NCI-H446 (cell line): Measurements from ENCODE around the gene PAQR8.
"Not testable (repeated sequence)": the region's sequence is repeated elsewhere in the genome, so short reads cannot be mapped to it uniquely, and the experiment has no call there.

ENCODE experiments used
- DNase-seq, 2 experiments: peaks; one replicate each; lab custom pipeline; 2025; lab: John Stamatoyannopoulos, UW

The PAQR8 gene

DNA sequence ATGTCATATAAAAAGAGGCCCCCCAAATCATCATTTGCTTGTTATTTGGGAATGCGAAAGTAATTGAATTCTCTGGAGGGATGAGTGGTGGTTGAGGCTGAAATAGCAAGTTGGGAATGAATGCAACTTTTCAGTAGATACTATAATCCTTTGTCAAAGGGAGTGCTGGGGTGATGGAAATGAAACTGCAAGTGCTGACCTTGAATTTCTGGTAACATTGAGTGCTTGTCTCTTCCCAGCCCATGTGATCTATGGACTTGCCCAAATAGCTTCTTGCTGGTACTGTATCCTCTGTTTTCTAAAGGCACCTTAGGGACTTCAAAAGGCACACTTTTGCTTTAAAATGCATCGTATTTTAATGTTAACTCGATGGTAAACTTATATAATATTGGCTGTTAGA, 14.8 kb downstream of the PAQR8 start:
- DNase-seq, result no peak

DNA sequence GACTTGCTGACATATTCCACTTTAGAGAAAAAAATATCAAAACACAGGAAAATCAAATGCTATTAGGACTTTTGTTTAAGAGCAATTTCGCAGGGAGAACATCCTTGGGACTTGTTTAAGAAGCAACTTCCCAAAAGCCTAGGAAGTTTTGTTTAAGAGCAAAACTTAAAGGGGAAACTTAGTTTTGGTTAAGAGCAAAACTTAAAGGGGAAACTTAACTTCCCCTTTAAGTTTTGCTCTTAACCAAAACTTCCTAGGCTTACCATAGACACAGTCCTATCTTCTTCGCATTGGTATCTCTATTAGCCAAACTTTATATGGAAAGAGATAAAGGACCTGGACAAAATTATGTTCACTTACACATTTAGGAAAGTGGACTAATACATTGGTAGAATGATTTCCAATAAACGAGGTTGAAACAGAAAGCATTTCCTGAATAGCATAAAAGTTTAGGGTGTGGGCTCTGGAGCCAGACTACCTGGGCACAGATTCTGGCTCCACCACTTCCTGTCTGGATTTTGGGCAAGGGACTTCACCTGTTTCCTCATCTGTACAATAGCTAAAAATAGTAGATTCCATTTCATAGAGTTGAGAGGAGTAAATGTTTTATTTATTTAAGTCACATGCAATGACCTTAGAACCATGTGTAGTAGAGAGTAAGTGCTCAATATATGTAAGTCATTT, 15.7 kb downstream of the PAQR8 start:
- DNase-seq, result no peak

DNA sequence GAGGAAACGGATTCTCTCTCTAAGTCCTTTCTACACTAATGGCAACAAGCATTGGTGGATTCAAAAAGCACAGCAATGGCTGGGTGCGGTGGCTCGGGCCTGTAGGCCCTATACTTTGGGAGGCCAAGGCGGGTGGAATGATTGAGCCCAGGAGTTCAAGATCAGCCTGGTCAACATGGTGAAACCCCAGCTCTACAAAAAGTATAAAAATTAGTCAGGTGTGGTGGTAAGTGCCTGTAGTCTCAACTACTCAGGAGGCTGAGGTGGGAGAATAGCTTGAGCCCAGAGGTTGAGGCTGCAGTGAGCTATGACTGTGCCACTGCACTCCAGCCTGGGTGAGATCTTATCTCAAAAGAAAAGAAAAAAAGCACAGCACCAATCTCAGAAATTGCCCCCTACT, 19.3 kb downstream of the PAQR8 start:
- DNase-seq, result no peak

DNA sequence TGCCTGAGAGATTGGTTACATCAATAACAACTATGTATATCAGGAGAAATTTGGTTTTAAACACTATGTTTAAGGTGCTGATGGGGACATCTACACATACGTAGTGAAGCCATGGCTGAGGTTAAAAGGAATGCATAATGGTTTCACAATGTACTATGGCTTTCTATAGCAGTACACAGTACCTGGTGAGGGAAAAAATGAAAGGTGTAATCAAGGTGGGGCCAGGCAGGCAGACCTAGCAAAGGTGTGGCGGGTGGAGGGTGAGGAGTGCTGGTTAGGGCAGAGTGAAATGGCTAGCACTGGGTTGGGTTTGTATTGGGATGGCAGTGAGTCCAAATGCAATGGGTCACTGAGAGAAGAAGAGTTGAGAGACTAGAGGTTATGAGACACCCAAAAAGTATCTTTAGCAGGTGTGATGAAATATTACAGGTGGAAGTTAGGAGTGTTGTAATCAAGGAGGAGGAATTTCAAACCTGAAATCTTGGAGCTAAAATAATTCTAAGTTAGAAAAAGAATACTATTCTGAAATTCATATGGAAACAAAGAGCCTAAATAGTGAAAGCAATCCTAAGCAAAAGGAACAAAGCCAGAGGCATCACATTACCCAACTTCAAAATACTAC, 22.3 kb downstream of the PAQR8 start:
- no peak for DNase-seq

DNA sequence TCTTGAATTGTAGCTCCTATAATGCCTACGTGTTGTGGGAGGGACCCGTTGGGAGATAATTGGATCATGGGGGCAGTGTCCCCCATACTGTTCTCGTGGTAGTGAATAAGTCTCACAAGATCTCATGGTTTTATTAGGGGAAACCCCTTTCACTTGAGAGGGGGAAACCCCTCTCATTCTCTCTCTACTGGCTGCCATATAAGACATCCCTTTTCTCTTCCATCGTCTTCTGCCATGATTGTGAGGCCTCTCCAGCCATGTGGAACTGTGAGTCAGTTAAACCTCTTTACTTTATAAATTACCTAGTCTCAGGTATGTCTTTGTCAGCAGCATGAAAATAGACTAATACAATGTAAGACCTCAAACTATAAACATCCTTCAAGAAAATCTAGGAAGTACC, 23.1 kb downstream of the PAQR8 start:
- DNase-seq, result no peak

DNA sequence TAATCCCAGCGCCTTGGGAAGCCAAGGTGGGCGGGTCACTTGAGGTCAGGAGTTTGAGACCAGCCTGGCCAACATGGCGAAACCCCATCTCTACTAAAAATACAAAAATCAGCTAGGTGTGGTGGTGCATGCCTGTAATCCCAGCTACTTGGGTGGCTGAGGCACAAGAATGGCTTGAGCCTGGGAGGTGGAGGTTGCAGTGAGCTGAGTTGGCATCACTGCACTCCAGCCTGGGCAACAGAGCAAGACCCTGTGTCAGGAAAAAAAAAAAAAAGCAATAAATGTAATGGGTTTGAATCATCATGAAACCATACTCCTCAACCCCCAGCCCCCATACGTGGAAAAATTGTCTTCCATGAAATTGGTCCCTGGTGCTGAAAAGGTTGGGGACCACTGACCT, 26.2 kb downstream of the PAQR8 start:
- DNase-seq, result not testable (repeated sequence)

DNA sequence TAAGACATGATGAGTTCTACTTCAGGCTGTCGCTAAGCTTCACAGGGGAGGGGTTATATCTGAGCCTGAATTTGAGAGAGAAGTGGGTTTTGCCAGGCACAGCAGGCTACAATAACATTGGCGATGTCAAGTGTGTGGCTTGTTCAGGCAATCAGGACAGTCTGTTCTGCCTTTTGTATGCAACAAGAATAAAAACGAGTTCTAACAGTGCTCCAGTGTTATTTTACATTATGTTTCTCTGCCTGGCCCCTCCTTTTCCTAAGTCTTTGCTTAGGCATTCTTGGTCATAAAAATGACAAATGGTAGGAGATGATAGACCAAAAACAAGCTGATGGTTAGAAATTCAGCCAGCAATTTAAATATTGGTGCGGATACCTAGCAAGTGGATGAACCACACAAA, 26.8 kb downstream of the PAQR8 start:
- peak in 1 of 2 experiments; percentile 6 for DNase-seq

DNA sequence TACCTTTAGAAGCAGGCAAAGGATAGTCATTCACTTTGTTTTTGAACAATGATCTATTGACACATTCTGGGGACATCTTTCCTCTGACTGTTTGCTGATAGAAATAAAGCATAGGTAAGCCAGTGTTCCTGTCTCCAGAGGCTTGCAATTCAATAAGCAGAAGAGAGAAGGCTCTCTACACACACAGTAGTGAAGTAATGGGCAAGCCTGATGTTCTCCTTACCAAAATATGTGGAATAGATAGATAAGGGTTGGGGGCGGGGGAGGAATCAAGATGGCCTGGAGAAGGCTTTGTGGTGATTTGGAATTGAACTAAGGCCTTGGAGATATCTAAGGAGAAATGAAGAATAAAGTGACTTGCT, 27.3 kb downstream of the PAQR8 start:
- no peak for DNase-seq

DNA sequence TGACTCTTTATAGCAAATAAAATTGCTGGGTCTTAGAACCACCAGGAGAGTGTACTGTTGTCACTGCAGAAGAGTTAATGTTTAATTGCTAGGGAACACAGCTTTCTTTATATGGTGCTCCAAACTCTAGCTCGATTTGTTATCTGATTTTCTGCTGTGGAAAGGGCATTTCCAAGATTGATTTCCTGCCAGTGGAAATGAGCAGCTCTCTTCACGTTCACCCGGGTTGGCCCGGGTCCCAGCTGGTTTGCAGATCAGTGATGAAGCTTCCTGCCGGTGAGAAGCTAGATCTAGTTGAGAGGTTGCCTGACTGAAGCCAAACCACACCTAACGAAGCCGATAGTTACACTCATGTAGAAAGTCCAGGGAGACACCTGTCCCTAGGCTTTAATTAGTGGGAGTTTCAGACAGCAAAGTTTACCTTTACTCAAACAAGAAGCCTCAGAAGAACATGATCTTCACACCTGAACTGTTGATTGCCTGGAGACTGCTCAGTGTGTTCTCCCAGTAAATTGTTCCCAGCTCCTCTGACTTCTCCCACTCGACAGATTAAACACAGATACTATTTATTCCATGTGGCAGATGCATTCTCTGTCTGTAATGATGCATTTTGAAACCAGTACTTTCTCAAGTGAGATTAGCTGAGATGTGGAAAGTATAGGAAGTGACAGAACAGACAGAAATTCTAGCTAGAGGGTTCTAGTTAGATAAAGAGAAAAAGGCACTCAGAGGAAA, 27.8 kb downstream of the PAQR8 start:
- DNase-seq, result peak in 1 of 2 experiments; percentile 46

DNA sequence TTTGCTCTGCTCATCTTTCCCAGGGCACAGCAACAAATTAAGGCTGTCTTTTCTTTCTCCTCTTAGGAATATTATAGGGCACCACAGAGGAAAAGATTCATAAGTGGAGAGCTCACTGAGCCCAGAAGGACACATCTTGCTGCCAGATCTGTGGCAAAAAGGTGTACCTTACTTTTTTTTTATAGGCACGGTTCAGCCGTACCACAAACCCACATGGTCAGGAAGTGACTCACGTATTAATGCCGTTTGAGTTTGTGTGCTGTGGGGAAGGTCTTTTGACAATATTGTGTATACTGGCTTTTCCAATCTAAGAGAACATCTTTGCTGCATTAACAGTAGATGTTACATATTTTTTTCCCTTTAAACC, 28.4 kb downstream of the PAQR8 start:
- no peak for DNase-seq

DNA sequence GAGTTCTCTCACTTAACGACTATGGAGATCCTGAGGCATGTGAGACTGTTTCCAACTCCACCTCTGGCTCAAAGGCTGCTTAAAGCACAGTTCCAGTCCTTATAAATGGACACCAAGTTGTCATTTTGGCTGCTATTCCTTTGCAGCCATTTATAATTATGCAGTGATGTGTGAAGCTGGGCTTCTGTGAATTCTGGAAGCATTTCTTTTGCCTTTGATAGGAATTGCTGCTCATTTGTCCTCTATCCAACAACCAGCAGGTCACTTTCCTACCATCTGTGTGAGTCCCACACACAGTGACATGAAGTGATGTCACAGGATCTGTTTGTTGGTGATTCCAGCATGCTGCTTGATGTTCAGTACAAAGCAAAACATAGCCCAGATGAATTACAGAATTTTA, 29.6 kb downstream of the PAQR8 start:
- DNase-seq, result peak; percentile 24 to 78

DNA sequence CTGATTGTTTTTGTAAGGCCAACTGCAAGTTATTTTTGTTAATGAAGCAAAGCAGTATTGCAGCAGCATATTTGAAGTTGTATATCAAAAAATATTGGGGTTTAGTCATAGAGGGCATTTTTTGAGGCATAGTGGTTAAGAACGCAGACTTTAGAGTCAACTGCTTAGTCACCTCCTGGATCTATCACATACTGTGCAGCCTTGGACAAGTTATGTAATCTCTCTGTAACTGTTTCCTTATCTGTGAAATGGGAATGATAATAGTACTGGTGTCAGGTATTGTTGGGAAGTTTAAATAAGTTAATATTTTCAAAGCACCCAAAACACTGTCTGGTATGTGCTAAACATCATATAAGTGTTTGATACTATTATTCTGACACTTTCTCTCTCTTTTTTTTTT, 31.0 kb downstream of the PAQR8 start:
- DNase-seq, result no peak

DNA sequence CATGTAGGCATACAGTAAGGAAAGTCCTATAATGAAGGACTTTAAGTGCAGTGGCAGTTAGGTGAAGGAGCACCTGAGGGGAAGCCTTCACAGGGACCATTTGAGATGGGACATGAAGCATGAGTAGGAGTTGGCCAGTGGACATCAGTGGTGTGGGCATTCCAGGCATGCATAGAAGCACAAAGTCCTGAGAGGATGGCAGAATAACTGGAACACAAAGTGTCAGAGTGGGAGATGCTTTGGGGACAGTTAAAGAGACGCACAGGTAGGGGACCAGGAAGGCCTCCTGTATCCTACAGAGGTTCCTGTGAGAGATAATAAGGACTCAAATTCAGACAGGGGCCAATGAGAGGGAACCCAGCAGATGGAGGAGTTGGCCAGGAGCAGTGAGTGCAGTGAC, 31.8 kb downstream of the PAQR8 start:
- no peak for DNase-seq

DNA sequence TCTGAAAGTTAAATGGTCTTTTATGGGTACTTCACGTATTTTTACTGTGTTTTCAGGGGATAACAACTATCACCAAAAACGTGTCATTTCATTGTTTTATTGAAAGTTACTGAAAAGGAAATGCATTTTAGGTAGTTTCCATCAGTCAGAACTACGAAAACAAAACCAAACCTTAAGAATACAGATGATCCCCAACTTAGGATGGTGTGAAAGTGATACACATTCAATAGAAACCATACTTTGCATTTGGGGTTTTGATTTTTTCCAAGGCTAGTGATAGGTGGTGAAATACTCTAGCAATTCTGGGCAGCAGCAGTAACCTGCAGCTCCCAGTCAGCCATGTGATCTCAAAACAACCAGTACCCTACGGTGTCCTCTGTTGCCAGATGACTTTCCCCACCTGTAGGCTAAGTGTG, 32.3 kb downstream of the PAQR8 start:
- DNase-seq, result no peak

DNA sequence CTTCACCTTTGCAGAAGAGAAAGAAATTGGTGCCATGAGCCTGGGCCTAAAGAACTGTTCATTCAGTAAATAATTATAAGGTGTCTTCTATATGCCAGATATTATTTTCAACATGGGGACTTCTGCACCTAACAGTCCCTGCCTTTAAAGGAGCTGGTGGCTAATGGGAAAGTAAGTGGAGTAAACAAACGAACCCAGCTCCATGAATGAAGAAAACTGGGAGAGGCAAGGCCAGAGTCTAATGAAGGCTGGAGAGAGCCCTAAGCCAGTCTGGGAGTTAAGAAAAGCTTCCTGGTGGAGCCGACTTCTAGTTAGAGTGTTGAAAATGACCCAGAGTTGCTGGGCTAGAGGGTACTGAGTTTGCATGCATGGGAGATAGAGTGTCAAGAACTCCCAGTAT, 34.0 kb downstream of the PAQR8 start:
- no peak for DNase-seq

DNA sequence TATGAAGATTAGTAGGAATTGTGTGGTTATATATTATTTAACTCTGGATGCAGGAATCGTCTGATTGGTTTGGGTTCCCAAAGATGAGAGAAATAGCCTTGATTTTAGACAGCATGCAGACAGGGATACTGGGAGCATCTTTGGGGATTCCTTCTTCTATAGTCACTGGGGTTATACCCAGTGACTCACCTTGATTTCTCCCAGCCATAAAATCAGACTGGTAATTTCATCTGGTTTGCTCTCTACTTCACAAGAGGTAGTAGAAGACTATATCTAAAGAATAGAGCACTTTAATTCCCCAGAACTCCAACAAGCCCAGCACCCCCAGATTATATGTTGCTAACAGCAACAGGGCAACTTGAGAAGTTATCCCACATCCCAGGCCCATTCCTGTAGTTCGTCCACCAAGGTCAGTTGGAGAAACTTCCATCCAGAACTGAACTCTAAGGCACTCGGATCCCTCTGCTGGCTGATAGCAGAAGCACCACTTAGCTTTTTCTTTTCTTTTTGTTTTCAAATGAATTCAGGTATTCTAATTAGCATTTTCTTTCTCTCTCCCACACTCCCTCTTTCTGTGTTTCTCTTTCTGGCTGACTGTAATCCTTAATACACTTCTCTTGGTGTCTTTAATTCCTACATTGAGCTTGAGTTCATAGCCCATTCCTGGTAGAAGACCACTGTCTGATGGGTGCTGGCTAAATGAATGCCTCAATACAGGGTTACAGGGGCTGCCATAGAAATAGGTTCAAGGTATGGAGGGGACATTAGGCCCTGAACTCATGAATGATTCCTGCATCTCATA, 37.8 kb downstream of the PAQR8 start:
- DNase-seq, result peak in 1 of 2 experiments; percentile 57

DNA sequence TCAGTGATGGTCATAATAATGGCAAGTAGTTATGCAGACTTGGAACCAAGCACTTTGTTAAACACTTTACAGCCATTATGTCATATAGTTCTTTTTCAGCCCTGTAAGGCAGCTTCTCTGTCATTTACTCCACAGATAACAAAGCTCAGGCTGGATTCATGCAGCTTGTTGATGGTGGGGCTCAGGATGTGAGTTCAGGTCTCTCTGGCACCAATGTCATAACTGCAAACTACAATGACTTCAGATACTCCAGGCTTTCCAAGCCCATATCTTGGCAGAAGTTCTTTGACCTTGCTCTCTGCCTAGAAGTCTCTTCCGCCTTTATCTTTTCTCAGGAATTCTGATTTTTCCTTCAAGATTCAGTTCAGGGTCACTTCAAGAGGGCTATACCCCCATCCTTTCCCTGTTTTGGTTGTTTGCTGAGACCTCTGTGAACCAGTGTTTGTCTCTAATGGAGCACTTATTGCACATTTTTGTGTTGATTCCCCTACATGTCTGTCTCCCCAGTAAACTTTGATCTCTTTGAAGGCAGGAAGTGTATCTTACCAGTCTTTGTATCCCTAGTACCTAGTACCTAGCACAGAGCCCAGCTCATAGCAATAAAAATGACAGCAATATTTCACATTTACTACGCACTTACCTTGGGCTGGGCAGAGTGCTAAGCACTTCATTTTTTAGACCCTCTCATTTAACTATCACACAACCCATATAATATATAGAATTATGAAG, 38.5 kb downstream of the PAQR8 start:
- DNase-seq, result no peak

DNA sequence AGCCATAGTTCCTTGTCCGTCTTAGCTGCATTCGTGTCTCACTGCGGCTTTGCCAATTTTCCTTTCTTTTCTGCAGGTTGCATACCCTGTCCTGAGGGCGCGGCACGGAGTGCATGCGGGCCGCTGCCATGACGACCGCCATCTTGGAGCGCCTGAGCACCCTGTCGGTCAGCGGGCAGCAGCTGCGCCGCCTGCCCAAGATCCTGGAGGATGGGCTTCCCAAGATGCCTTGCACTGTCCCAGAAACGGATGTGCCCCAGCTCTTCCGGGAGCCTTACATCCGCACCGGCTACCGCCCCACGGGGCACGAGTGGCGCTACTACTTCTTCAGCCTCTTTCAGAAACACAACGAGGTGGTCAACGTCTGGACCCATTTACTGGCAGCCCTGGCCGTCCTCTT, 41.1 kb downstream of the PAQR8 start:
- DNase-seq, result no peak

DNA sequence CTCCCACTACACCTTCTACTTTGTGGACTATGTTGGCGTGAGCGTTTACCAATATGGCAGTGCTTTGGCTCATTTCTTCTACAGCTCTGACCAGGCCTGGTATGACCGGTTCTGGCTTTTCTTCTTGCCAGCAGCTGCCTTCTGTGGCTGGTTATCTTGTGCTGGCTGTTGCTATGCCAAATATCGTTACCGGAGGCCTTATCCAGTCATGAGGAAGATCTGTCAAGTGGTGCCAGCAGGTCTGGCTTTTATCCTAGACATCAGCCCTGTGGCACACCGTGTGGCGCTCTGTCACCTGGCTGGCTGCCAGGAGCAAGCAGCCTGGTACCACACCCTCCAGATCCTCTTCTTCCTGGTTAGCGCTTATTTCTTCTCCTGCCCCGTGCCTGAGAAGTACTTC, 41.7 kb downstream of the PAQR8 start:
- peak; percentile 82 to 95 for DNase-seq

DNA sequence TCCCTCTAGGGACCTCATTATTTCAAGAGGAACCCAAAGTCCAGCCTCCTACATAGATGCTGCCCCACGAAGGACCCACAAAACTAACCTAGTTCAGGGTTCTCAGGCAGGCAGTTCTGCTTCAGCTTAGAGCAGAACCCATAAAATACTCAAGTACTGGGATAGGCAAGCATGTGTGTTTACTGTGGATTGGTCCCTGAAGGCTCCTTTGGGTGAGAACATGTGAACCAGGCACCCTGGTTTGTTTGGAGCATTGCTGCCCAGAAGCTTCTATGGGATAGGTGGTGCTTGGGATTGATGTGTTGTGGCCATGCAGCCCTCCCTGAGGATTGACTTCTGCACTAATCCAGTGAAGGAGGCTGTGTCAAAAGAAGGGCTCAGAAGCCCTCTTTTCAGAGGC, 43.3 kb downstream of the PAQR8 start:
- DNase-seq, result no peak

DNA sequence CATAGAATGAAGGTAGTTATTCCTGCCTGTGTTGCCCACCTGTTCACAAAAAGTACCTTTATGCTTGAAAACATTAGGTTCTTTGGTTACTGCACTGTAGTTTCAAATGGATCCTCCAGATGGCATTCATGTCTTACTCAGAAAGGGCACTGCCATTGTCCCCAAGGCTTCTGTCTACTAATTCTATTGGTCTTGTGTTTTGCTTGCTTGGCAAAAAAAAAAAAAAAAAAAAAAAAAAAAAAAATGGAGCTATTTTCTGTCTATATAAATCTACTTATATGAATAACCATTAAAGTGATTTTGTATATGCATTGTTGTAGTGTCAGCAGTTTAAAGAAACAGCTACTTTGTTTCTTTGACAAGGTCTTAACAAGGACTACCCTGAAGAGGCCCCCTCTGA, 45.5 kb downstream of the PAQR8 start:
- peak in 1 of 2 experiments; percentile 63 for DNase-seq

DNA sequence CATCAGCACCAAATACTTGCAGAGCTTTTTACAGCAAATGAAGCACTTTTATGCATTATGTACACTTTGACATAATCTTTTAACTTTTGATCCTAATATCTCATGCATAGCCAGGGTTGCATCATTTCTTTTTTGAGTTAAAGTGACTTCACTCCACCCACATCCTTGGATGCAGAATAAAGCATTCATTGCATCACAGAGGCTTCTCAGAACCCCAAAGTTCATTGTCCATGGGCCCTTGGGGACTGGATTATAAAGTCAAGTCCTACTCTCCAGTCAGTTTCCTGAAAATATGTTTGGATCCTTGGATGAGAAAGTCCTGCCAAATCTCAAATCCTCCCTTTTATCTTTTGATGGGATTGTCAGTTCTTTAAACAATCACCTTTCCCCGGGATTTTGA, 47.5 kb downstream of the PAQR8 start:
- no peak for DNase-seq
